Myocyte (in vitro differentiated cells): ENCODE measurements around the gene PHF3. TPM values are rescaled to one million over a fixed set of nuclear protein-coding genes. Genes with fewer than 3 reads are reported as not detected.
A peak's percentile ranks its signal among the peaks of the same experiment; 100 is the strongest.

Experiments used
- DNase-seq: peaks from one replicate; pipeline ENCODE4 v3.0.0-alpha.2; 2012; ENCODE audit warnings: low read depth
- total RNA-seq: library from RNA; depleted of rRNA; stranded (reverse); fragments of >200 nt; gene quantifications from 2 replicates; pipeline ENCODE4 v1.2.3, GENCODE V29; 2014

The PHF3 gene
- total RNA-seq, 1 donor from 2014 or later: 45.0 TPM

DNA sequence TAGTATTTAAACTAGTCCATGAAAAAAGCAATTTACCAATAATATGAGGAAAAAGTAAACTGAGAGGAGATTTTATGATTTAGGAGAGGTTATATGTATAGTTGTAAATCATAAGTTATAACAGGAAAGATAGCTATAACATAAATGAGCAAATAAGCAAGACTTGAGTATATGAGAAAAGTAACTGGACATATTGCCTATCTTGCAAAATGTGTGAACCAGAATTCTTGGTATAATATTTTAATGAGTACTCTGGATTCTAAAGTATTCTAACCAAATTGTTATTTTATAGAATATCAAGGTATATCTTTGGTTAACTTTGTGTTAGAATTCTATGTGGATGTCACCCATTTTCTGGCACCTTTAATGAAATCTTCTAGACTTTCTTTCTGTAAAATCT lies 124.6 kb downstream of the PHF3 start:
- no peak for DNase-seq

DNA sequence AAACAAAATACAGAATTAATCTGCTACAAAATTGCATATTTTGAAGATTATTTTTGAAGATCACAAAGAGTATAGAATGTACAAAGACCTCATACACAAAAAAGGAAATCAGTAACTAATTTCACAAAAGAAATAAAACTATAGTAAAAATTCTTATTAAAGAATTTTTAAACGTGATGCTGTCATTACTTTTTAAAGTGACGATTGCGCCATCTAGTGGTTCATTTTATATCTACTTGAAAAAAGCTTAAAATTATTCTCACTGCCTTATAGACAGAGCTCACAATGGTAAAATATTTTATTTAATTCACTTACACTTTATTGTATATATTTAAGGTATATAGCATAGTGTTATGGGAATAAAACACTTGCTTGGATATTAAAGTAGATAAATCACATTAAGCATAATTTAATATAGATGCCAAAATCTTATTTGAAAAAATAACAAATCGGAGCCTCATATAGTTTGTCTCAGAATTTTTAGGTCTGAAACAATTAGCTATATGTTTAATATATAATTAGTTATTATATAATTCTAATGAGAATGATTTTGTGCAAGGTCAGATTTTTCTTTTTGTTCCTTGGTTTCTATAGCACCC lies 128.8 kb downstream of the PHF3 start:
- DNase-seq: peak; percentile 71

Other genes with a start within 250 kb of the PHF3 start
- gene PTP4A1, start 63.3 kb upstream of the PHF3 start, total RNA-seq: 9.3 and 24.1 TPM in 2 replicates